HepG2 (cell line): ENCODE data around the gene C1QB. TPM values are rescaled to one million over a fixed set of nuclear protein-coding genes. Genes with fewer than 3 reads are reported as not detected.

ENCODE experiments used
- ATAC-seq: fragments of 200-7000 bp; cut with Tn5 transposase; 3 replicates; pipeline ENCODE4 v1.9.1; 2020; ENCODE audit warnings: mild to moderate bottlenecking, moderate library complexity
- BruUV-seq: library from RNA; stranded (reverse); fragments of 400-500 nt; replicated peaks from 2 replicates; lab custom pipeline; 2021; lab: Mats Ljungman, UMichigan
- CTCF ChIA-PET: fragments of 300-600 bp; formaldehyde crosslinking; extraction: SDS; loops from one replicate; lab custom pipeline; 2021; ENCODE audit warnings: low total read pairs, inconsistent platforms, low intra/inter-chr PET ratio; lab: Yijun Ruan, JAX
- POLR2A ChIA-PET: fragments of 350-600 bp; sonication (Branson Sonifier 250); formaldehyde crosslinking; loops from one replicate; lab custom pipeline; 2020; ENCODE audit warnings: antibody characterized with exemption, inconsistent platforms; lab: Yijun Ruan, JAX
- DNase-seq: peaks from one replicate; pipeline ENCODE4 v3.0.0-alpha.2; 2015; ENCODE audit warnings: low spot score
- FAIRE-seq: peaks from 3 replicates; lab custom pipeline; 2011; peaks lifted over from hg19 to GRCh38; lab: Jason Lieb, UNC
- H2AFZ ChIP-seq: one replicate; pipeline ENCODE4 v1.6.1; 2011; ENCODE audit warnings: low read length, inconsistent platforms
- H3K27ac ChIP-seq: fragments of 300-600 bp; 3 replicates; pipeline ENCODE4 v1.8.0; 2011; ENCODE audit warnings: mixed run types, mild to moderate bottlenecking, mixed read lengths, low read length, inconsistent platforms; ENCODE audit not compliant: insufficient read depth; ENCODE audit errors: extremely low read length
- H3K27me3 ChIP-seq, 2 experiments: fragments of 200-600 bp in 1 of 2; 2 replicates in 1 of 2; 3 replicates in 1 of 2; pipeline versions ENCODE4 v1.6.0 to v1.8.0; 2011; ENCODE audit warnings: low read length in 2 of 2, mild to moderate bottlenecking in 2 of 2, moderate library complexity in 2 of 2, inconsistent platforms in 1 of 2; ENCODE audit not compliant: insufficient read depth in 2 of 2, control insufficient read depth in 1 of 2
- H3K36me3 ChIP-seq, 2 experiments: fragments of 200-600 bp in 1 of 2; replicated peaks in 1 of 2; 2 replicates in 1 of 2; 3 replicates in 1 of 2; pipeline versions ENCODE4 v1.5.1 to v1.8.0; 2011; ENCODE audit warnings: low read length in 2 of 2, inconsistent platforms in 1 of 2; ENCODE audit not compliant: insufficient read depth in 2 of 2, control insufficient read depth in 1 of 2
- H3K4me1 ChIP-seq: 2 replicates; pipeline ENCODE4 v1.5.1; 2012; ENCODE audit warnings: low read length, inconsistent platforms; ENCODE audit not compliant: insufficient read depth
- H3K4me2 ChIP-seq: 2 replicates; pipeline ENCODE4 v1.6.0; 2011; ENCODE audit warnings: low read depth, low read length, inconsistent platforms
- H3K4me3 ChIP-seq, 3 experiments: fragments of 200-600 bp in 1 of 3; sonication (generic), shearing (Covaris generic) in 1 of 3; replicated peaks in 1 of 3; 2 replicates each; pipeline ENCODE4 v1.5.1; 2011 to 2016; ENCODE audit warnings: low read length in 3 of 3, inconsistent platforms in 2 of 3, low read depth in 2 of 3, mild to moderate bottlenecking in 2 of 3, control low read depth in 1 of 3, mixed read lengths in 1 of 3; ENCODE audit not compliant: insufficient read depth in 1 of 3
- H3K79me2 ChIP-seq: one replicate; pipeline ENCODE4 v1.6.1; 2011; ENCODE audit warnings: low read length, inconsistent platforms; ENCODE audit not compliant: insufficient read depth
- H3K9ac ChIP-seq: 2 replicates; pipeline ENCODE4 v1.6.0; 2011; ENCODE audit warnings: mild to moderate bottlenecking, low read depth, low read length, inconsistent platforms; ENCODE audit not compliant: insufficient read depth
- H3K9me3 ChIP-seq: 2 replicates; pipeline ENCODE4 v1.5.1; 2012; ENCODE audit warnings: mild to moderate bottlenecking, low read length
- H4K20me1 ChIP-seq: 2 replicates; pipeline ENCODE4 v1.6.0; 2011; ENCODE audit warnings: inconsistent platforms, mild to moderate bottlenecking, low read length, moderate library complexity; ENCODE audit not compliant: insufficient read depth
- CBX1 ChIP-seq: IDR thresholded peaks from one replicate; pipeline ENCODE4 v1.6.1; 2016; ENCODE audit warnings: antibody characterized with exemption, low read depth
- HOXD1 ChIP-seq: sonication (generic); formaldehyde crosslinking; IDR thresholded peaks from 2 replicates; pipeline ENCODE4 v1.5.0; 2020; ENCODE audit warnings: missing genetic modification reagents
- MNT ChIP-seq: fragments of 450-650 bp; IDR thresholded peaks from 2 replicates; pipeline ENCODE4 v1.6.1; 2016
- PBX2 ChIP-seq: IDR thresholded peaks from 2 replicates; pipeline ENCODE4 v1.6.1; 2016; ENCODE audit warnings: control low read depth
- WGBS: methylation state at CpG from one replicate; pipeline ENCODE4 v1.1.6; 2017; ENCODE audit warnings: low lambda C conversion rate; 5-methylcytosine and 5-hydroxymethylcytosine counted together
- in situ Hi-C: cut with HindIII; loops from 2 replicates; pipeline ENCODE4 v1.10.0; 2017; ENCODE audit warnings: low pct_unique_long_range_greater_than_20kb; ENCODE audit not compliant: extremely low pct_ligation_motif_present
- intact Hi-C: fragments of 100-400 bp; cut with micrococcal nuclease; formaldehyde crosslinking; loops from one replicate; pipeline ENCODE4 v1.10.0; 2022; ENCODE audit not compliant: unreplicated experiment
- polyA plus RNA-seq, 8 experiments: library from polyadenylated mRNA; depleted of rRNA in 3 of 8; stranded (reverse) in 7 of 8; unstranded in 1 of 8; fragments of >200 nt; fragmentation: Illumina TruSeq in 4 of 8; extraction: Trizol in 4 of 8; gene quantifications; 2 replicates each; pipeline versions ENCODE4 v1.2.1 to v1.2.3, GENCODE V29; 2011 to 2016; ENCODE audit warnings: low read depth in 4 of 8, missing spikeins in 1 of 8, mixed read lengths in 1 of 8; ENCODE audit not compliant: insufficient read depth in 1 of 8
- total RNA-seq, 5 experiments: library from RNA; depleted of rRNA; stranded (reverse); fragments of >200 nt; fragmentation: Illumina TruSeq; extraction: Trizol; gene quantifications; 2 replicates each; pipeline ENCODE4 v1.2.3, GENCODE V29; 2016; ENCODE audit warnings: low read depth in 1 of 5
- TF ChIP-seq, protein P1 (sequence below): sonication (generic); formaldehyde crosslinking; IDR thresholded peaks from 2 replicates; pipeline ENCODE4 v1.4.0; 2020; ENCODE audit warnings: mild to moderate bottlenecking, missing genetic modification reagents

Gene C1QB
- total and polyA plus RNA-seq, 2 of the 13 experiments (the other 11 are each of a cell fraction or from before 2014, with no cell fraction given): not detected

- TF ChIP-seq, protein P1, sequence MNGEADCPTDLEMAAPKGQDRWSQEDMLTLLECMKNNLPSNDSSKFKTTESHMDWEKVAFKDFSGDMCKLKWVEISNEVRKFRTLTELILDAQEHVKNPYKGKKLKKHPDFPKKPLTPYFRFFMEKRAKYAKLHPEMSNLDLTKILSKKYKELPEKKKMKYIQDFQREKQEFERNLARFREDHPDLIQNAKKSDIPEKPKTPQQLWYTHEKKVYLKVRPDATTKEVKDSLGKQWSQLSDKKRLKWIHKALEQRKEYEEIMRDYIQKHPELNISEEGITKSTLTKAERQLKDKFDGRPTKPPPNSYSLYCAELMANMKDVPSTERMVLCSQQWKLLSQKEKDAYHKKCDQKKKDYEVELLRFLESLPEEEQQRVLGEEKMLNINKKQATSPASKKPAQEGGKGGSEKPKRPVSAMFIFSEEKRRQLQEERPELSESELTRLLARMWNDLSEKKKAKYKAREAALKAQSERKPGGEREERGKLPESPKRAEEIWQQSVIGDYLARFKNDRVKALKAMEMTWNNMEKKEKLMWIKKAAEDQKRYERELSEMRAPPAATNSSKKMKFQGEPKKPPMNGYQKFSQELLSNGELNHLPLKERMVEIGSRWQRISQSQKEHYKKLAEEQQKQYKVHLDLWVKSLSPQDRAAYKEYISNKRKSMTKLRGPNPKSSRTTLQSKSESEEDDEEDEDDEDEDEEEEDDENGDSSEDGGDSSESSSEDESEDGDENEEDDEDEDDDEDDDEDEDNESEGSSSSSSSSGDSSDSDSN: no peak
- TF ChIP-seq CBX1 (no peak), PBX2 (no peak)
These were observed 24.0 kb downstream of the C1QB start (continued) for GRCh38 chr1:22676916-22677583.

- Histone ChIP-seq H3K79me2 (no peaks in the 10 kb centered on the region), H3K4me3 (no peak overlapping the region), H3K9me3 (no peaks in the 10 kb centered on the region), H3K27ac (no peak overlapping the region), H3K27me3 (0 out of 5 replicates have a peak, but pooled peaks cover under 1 to 6% of the 10 kb centered on the region in 2 experiments), H2AFZ (no peak overlapping the region), H4K20me1 (no peaks in the 10 kb centered on the region), H3K9ac (no peak overlapping the region), H3K4me1 (0 out of 2 replicates have a peak, but pooled peaks cover 5% of the 10 kb centered on the region), H3K4me2 (no peak overlapping the region), H3K36me3 (no peaks in the 10 kb centered on the region)
- POLR2A ChIA-PET: no interaction called here
- DNase-seq (no peak), FAIRE-seq (peak; percentile 56), ATAC-seq (no peak)
- WGBS: 67% methylated on average over 9 of the region's 13 CpGs
- in situ Hi-C loops (no loop called here), intact Hi-C loops (no loop called here)
- CTCF ChIA-PET: no interaction called here
- BruUV-seq: no TSS peak
- TF ChIP-seq HOXD1 (CRISPR knock-in tag) (no peak), MNT (peak; percentile 86)
These were observed 25.2 kb downstream of the C1QB start for GRCh38 chr1:22677931-22678896.
